HG02970 (cell line): ENCODE data around the gene MT1B.
"Not testable (repeated sequence)": the region's sequence is repeated elsewhere in the genome, so short reads cannot be mapped to it uniquely, and the experiment has no call there.

Experiments
- ATAC-seq: cut with Tn5 transposase; IDR thresholded peaks from one replicate; pipeline ENCODE4 v1.9.1; 2021; ENCODE audit warnings: mild to moderate bottlenecking, moderate library complexity, moderate number of reproducible peaks; ENCODE audit not compliant: unreplicated experiment, low FRiP score

Gene MT1B

DNA sequence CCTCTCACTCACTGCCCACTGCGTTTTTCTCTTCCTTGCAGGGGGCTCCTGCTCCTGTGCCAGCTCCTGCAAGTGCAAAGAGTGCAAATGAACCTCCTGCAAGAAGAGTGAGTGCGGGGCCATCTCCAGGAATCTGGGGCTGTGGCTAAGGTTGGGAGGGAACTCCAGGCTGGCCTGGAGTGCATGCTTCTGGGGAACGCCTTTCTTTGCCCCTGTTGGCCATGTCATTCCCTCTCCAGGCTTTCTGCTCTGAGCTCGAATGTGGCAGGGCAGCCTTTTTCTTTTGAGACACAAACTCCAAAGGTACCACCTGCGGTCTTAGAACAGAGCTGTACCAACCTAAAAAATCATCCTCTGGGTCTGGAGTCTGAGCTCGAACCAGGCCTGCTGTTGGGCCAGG lies 33.5 kb upstream of the MT1B start:
- ATAC-seq = no peak

DNA sequence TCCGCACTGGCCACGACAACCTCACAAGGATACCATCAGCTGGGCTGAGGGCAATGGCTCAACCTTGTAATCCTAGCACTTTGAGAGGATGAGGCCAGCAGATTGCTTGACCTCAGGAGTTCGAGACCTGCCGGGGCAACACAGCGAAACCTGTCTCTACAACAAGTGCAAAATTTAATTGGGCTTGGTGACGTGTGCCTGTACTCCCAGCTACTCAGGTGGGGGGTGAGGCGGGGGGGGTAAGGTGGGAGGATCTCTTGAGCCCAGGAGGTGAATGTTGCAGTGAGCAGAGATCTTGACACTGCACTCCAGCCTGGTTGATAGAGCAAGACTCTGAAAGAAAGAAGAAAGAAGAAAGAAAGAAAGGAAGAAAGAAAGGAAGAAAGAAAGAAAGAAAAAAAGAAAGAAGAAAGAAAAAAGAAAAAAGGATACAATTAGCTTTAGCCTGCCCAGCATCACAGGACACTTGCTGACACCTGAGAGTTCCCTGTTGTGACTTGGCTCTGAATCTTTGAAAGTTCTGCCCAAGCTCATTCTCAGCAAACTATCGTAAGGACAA lies 31.3 kb upstream of the MT1B start:
- no peak for ATAC-seq

DNA sequence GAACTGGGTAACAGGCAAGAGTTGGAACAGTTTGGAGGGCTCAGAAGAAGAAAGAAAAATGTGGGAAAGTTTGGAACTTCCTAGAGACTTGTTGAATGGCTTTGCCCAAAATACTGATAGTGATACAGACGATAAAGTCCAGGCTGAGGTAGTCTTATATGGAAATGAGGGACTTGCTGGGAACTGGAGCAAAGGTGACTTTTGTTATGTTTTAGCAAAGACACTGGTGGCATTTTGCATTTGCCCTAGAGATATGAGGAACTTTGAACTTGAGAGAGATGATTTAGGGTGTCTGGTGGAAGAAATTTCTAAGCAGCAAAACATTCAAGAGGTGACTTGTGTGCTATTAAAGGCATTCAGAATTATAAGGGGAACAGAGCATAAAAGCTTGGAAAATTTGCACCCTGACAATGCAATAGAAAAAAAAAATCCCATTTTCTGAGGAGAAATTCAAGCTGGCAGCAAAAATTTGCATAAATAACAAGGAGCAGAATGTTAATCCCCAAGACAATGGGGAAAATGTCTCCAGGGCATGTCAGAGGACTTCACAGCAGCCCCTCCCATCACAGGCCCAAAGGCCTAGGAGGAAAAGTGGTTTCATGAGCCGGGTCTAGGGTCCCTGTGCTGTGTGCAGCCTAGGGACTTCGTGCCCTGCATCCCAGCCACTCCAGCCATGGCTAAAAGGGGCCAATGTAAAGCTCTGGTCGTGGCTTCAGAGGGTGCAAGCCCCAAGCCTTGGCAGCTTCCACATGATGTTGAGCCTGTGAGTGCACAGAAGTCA lies 29.8 kb upstream of the MT1B start:
- not testable (repeated sequence) for ATAC-seq

DNA sequence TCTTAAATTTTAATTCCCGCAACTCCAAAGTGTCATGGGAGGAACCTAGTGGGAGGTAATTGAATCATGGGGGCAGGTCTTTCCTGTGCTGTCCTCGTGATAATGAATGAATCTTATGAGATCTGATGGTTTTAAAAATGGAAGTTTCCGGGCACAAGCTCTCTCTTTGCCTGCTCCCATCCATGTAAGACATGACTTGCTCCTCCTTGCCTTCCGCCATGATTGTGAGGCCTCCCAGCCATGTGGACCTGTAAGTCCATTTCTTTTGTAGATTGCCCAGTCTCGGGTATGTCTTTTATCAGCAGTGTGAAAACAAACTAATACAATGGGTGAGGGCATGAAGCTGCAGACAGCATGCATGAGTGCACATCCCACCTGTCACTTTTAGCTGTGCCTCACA lies 28.5 kb upstream of the MT1B start:
- not testable (repeated sequence) for ATAC-seq

DNA sequence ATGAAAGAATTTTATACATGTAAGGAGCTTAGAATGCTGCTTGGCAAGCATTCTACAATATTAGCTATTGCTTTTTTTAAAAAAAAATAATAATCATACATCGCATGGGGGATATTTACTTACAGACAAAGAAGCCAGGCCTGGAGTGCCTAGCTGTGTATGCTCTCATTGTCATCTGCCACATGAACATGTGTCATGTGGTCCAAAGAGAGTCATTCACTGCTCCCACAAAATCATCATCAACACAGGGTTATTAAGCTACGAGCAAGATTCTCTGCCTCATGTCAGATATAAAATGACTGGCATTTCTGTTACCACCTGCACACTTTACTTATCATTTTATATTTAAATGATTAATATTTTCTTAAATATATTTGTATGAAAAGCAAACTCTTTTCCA lies 28.0 kb upstream of the MT1B start:
- ATAC-seq = no peak

DNA sequence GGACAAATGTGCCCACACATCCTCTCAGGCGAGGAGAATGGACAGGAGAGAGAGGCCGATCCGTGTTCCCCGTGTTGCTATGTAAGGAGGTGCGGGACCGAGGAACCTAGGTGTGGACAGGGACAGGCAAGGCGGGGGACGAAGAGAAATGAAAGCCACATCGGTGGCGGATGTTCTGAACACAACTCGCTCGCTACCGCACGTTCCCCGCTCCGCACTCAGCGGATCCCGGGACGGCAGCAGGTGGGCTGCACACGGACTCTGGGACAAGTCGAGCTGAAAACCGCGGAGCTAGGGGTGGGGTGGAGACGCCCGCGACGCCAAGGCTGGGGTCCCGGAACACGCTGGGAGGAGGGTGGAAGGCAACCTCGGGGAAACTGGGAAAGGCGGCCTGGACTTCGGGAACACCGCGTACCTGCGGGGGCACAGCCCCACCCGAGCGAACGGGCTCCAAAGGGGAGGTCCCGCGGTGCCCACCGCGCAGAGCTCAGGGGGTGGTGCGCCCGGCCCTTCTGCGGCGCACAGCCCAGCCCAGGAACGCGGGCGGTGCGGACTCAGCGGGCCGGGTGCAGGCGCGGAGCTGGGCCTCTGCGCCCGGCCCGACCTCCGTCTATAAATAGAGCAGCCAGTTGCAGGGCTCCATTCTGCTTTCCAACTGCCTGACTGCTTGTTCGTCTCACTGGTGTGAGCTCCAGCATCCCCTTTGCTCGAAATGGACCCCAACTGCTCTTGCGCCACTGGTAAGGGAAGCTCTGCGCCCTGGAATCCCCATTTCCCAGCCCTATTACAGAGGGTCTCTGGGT lies 26.3 kb upstream of the MT1B start, which contains the start of gene MT1E:
TSS of gene MT1E (plus strand) at position 642 of the 803 bp plus-strand sequence. CDS start at position 713, 71 bp downstream.
- no peak for ATAC-seq

DNA sequence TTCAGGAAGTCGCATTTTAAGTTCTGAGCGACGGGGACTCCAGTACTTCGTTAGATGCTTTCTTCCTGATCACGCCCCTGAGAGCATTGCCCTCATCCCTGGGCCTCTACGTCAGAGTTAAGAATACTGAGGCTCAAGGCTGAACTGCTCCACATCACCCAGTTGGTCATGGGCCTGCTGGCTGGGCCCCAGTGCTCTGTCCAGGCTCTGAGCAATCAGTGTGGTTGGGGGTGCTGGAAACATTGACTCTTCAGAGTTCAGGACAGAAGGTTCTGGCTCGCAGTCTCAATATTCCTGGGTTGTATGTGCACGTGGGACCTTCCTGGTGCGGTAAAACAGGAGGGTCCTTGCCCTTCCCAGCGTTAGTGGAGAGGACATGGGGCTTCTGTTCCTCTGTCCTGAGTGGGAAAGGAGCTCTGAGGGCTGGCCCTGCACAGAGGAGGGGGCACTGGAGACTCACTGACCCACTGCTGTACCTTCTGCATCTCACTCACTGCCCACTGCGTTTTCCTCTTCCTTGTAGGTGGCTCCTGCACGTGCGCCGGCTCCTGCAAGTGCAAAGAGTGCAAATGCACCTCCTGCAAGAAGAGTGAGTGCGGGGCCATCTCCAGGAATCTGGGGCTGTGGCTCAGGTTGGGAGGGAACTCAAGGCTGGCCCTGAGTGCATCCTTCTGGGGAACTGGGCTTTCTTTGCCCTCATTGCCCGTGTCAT lies 25.6 kb upstream of the MT1B start:
- no peak for ATAC-seq

DNA sequence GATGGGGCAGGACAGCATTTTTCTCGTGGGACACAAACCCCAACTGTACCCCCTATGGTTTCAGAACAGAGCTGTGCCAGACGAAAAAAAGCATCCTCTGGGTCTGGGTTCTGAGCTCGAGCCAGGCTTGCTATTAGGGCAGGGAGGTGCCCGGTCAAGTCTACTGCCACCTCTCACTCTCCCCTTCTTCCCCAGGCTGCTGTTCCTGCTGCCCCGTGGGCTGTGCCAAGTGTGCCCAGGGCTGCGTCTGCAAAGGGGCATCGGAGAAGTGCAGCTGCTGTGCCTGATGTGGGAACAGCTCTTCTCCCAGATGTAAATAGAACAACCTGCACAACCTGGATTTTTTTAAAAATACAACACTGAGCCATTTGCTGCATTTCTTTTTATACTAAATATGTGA lies 25.0 kb upstream of the MT1B start:
- ATAC-seq = no peak

DNA sequence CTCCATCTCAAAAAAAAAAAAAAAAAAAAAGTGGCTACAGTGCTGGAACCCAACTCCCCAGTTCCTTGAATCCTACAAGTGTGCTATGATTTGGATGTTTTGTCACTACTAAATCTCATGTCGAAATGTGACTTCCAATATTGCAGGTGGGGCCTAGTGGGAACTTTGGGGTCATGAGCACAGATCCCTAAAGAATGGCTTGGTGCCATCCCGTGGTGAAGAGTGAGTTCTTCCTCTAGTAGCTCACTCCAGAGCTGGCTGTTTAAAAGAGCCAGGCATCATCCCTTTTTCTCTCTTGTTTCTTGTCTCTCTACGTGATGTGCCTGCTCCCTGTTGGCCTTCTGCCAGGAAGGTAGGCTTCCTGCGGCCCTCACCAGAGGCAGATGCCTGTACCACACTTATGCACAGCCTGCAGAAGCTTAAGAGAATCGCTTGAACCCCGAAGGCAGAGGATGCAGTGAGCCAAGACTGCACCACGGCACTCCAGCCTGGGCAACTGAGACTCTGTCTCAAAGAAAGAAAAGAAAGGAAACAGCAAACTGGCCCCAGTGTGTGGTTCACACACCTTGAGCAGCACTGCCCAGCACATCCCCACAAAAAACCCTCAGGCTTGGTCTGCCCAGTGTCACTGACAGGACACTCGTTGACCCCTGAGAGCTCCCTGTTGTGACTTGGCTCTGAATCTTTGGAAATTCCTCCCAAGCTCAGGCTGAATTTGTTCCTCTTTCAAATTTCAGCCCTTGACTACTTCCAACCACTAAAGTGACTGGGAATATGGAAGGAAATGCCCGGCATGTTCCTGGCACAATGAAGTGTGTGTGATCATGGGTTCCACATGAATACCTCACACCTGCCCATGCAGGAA lies 23.0 kb upstream of the MT1B start:
- ATAC-seq = no peak

DNA sequence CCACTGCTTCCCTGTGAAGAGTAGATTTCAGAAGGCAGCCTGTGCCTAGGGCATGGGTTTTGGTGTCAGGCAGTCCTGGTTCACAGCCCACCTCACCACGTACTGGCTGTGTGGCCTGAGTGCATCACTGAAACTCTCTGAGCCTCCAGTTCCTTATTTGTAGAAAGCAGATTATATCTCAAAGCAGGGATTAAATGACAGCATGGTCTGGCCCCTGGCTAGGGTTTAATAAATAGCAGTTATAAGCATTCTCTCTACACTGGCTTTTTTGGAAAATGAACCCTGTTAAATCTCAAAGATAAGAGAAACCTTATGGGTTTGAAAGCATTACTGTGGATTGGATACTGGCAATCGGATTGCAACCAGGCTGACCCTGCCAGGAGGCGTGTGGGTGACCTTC lies 22.2 kb upstream of the MT1B start:
- ATAC-seq = no peak

DNA sequence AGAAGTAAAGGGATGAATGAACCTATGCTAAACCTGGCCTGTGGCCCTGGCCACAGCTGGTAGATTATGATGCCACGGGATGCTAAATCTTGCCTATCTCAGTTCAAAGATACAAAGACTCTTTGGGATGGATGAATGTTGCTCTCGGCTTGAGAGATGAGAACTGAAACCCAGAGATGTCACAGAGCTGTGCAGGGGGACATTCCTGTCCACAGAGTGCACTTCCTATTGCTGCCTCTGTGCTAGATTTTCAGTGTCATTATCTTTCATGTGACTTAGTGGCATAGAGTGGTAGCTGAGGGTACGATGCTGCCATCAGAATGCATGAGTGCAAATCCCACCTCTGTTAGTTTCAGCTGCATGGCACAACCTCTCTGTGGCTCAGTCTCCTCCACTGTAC lies 21.6 kb upstream of the MT1B start:
- no peak for ATAC-seq

DNA sequence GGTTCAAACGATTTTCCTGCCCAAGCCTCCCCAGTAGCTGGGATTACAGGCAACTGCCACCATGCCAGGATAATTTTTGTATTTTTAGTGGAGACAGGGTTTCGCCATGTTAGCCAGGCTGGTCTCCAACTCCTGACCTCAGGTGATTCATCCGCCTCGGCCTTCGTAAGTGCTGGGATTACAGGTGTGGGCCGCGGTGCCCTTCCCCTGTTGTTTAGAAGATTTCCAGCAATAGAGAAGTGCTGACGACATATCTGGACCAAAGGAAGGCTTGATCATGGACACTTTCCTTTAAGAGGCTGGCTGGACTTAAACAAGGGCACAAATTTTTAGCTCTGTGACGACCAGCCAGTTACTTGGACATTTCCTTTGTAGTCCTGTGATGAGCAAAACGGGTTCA lies 20.5 kb upstream of the MT1B start:
- ATAC-seq = no peak

DNA sequence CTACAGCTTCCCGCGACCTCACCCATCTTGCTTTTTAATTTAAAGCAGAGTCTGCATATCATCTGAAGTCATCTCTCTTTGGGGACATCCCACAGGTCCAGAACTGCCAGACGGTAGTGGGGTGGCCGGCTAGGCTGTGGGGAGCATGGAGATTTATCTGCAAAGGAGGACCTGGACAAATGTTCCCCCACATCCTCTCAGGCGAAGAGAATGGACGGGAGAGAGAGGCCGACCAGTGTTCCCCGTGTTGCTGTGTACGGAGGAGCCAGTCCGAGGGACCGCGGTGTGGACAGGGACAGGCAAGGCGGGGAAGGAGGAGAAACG lies 19.9 kb upstream of the MT1B start:
- no peak for ATAC-seq

DNA sequence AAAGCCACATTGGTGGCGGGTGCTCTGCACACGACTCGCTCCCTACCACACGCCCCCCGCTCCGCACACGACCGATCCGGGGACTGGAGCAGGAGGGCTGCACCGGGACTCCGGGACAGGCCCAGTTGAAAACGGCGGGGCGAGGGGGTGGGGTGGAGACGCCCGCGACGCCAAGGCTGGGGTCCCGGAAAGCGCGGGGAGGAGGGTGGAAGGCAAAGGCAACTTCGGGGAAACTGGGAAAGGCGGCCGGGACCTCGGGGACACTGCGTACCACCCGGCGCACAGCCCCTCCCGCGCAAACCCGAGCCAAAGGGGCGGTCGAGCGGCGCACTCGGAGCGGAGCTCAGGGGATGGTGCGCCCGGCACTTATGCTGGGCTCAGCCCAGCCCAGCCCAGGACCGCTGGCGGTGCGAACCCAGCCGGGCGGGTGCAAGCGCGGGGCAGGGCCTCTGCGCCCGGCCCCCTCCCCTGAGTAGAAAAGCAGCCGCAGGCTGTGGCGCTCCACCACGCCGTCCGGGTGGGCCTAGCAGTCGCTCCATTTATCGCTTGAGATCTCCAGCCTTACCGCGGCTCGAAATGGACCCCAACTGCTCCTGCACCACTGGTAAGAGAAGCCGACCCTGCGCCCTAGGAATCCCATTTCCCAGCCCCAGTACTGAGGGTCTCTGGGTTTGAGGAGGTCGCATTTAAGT lies 19.4 kb upstream of the MT1B start, which contains the start of gene MT1M:
TSS of gene MT1M (plus strand) at position 504 of the 692 bp plus-strand sequence. CDS start at position 577, 73 bp downstream.
- ATAC-seq = no peak

DNA sequence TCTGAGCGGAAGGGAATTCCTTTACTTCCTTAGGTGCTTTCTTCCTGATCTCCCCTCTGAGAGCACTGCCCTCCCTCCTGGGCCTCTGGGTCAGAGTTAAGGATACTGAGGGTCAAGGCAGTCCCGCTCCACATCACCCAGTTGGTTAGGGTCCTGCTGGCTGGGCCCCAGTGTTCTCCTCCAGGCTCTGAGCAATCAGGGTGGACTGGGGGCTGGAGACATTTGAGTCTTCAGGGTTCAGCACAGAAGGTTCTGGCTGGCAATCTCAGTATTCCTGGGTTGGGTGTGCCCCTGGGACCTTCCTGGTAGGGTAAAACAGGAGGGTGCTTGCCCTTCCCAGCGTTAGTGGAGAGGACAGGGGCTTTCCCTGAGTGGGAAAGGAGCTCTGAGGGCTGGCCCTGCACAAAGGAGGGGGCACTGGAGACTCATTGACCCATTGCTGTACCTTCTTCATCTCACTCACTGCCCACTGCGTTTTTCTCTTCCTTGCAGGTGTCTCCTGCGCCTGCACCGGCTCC lies 18.8 kb upstream of the MT1B start:
- ATAC-seq = no peak

DNA sequence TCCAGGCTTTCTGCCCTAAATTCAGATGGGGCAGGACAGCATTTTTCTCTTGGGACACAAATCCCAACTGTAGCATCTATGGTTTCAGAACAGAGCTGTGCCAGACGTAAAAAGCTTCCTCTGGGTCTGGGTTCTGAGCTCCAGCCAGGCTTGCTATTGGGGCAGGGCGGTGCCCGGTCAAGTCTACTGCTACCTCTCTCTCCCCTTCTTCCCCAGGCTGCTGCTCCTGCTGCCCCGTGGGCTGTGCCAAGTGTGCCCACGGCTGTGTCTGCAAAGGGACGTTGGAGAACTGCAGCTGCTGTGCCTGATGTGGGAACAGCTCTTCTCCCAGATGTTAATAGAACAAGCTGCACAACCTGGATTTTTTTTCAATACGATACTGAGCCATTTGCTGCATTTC lies 18.2 kb upstream of the MT1B start:
- ATAC-seq = no peak

DNA sequence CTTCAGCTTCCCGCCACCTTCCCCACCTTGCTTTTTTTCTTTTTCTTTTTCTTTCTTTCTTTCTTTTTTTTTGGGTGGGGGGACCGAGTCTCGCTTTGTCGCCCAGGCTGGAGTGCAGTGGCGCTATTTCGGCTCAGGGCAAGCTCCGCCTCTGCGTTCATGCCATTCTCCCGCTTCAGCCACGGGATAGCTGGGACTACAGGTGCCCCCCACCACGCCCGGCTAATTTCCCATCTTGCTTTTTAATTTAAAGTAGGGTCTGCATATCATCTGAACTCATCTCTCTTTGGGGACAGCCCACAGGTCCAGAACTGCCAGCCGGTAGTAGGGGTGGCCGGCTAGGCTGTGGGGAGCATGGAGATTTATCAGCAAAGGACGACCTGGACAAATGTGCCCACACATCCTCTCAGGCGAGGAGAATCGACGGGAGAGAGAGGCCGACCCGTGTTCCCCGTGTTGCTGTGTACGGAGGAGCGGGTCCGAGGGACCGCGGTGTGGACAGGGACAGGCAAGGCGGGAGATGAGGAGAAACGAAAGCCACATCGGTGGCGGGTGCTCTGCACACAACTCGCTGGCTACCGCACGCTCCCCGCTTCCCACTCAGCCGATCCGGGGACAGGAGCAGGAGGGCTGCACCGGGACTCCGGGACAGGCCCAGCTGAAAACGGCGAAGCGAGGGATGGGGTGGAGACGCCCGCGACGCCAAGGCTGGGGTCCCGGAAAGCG lies 16.8 kb upstream of the MT1B start:
- ATAC-seq = no peak

DNA sequence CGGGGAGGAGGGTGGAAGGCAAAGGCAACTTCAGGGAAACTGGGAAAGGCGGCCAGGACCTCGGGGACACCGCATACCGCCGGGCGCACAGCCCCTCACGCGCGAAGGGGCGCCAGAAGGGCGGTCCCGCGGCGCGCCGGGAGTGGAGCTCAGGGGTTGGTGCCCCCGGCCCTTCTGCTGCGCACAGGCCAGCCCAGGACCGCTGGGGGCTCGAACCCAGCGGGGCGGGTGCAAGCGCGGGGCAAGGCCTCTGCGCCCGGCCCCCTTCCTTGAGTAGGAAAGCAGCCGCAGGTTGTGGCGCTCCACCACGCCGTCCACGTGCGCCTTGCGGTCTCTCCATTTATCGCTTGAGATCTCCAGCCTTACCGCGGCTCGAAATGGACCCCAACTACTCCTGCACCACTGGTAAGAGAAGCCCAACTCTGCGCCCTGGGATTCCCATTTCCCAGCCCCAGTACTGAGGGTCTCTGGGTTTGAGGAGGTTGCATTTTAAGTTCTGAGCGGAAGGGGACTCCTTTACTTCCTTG lies 16.2 kb upstream of the MT1B start:
- ATAC-seq = no peak
